DMS114 treated with DMSO at 0.1 percent for 48 hours (cell line): Measurements from ENCODE around the gene CHAD.
"Not testable (repeated sequence)": the region's sequence is repeated elsewhere in the genome, so short reads cannot be mapped to it uniquely, and the experiment has no call there.

Experiments used
- DNase-seq: peaks from one replicate; lab custom pipeline; 2025; ENCODE audit not compliant: unreplicated experiment; lab: John Stamatoyannopoulos, UW

Gene CHAD

GRCh38 chr17:50432125-50432762, 36.4 kb downstream of the CHAD start:
- no peak for DNase-seq

- DNase-seq, result no peak
These were observed 37.7 kb downstream of the CHAD start for GRCh38 chr17:50430821-50431618.

- DNase-seq, result no peak
These were observed 38.9 kb downstream of the CHAD start for GRCh38 chr17:50429793-50430192.

GRCh38 chr17:50428831-50429424, 39.8 kb downstream of the CHAD start:
- DNase-seq, result no peak

GRCh38 chr17:50428126-50428525, 40.6 kb downstream of the CHAD start:
- not testable (repeated sequence) for DNase-seq

GRCh38 chr17:50426814-50427787, 41.6 kb downstream of the CHAD start:
- peak; percentile 33 for DNase-seq

GRCh38 chr17:50426472-50426782, 42.3 kb downstream of the CHAD start:
- no peak for DNase-seq

- no peak for DNase-seq
These were observed 42.8 kb downstream of the CHAD start, which contains the start of gene ACSF2 for GRCh38 chr17:50425682-50426471. Gene ACSF2 (plus strand): TSS chr17:50426218. CDS start chr17:50426262, 44 bp downstream.

- DNase-seq, result no peak
These were observed 43.5 kb downstream of the CHAD start for GRCh38 chr17:50424996-50425681.

- no peak for DNase-seq
These were observed 44.3 kb downstream of the CHAD start for GRCh38 chr17:50424246-50424995.

GRCh38 chr17:50423553-50424159, 45.0 kb downstream of the CHAD start:
- DNase-seq, result no peak

GRCh38 chr17:50422738-50423137, 45.9 kb downstream of the CHAD start:
- DNase-seq, result no peak

GRCh38 chr17:50421308-50422051, 47.2 kb downstream of the CHAD start:
- no peak for DNase-seq

GRCh38 chr17:50420419-50421112, 48.1 kb downstream of the CHAD start:
- DNase-seq, result no peak

GRCh38 chr17:50419577-50419976, 49.1 kb downstream of the CHAD start:
- DNase-seq, result not testable (repeated sequence)

GRCh38 chr17:50414808-50415207, 53.9 kb downstream of the CHAD start:
- DNase-seq, result no peak
